Measurements from ENCODE around the gene CDH3. TPM values are rescaled to one million over a fixed set of nuclear protein-coding genes. Genes with fewer than 3 reads are reported as not detected.

The CDH3 gene
- total and polyA plus RNA-seq, 10 of the 15 experiments (the other 5 are each of a cell fraction or from before 2014, with no cell fraction given), result 0.05 to 0.44 (median 0.12) TPM; not detected in 5

- Histone ChIP-seq H3K36me3 (ENCODE audit: control insufficient read depth in 2 of 2, insufficient read depth in 2 of 2, low read length in 1 of 2) (no peaks in the 10 kb centered on the region), H3K9me3 (replicated peaks; ENCODE audit: control insufficient read depth, insufficient read depth, low read length) (no peaks in the 10 kb centered on the region), H3K4me3 (no peak overlapping the region), H2AFZ (ENCODE audit: control insufficient read depth, low read depth, low read length) (no peak overlapping the region), H3K4me2 (ENCODE audit: control insufficient read depth, insufficient read depth) (no peak overlapping the region), H4K20me1 (ENCODE audit: control insufficient read depth, insufficient read depth) (no peaks in the 10 kb centered on the region), H3K79me2 (ENCODE audit: control insufficient read depth, insufficient read depth, low read length) (no peaks in the 10 kb centered on the region), H3K4me1 (ENCODE audit: control insufficient read depth, insufficient read depth, low read length) (peaks cover 3% of the 10 kb centered on the region; the same call in 1 of the 2 replicates), H3K27ac (ENCODE audit: control insufficient read depth, insufficient read depth) (no peak overlapping the region), H3K9ac (ENCODE audit: control insufficient read depth, insufficient read depth, low read length) (no peak overlapping the region), H3K27me3 (replicated peaks in 1 of 2; ENCODE audit: control insufficient read depth in 2 of 2, insufficient read depth in 2 of 2, low read length in 1 of 2) (no peaks in the 10 kb centered on the region)
- ChIA-PET CTCF (interaction anchor here (1.1 to 3.5 kb wide), 4 partner anchors 98 to 173 kb away, joined by 3 to 15 read pairs (median 3); no protein-coding TSS in a partner anchor), SMC1A (ENCODE audit: uncharacterized antibody, unreplicated experiment) (no interaction called here), RAD21 (ENCODE audit: unreplicated experiment) (interaction anchor here (1.0 to 1.4 kb wide), 3 partner anchors 100 to 456 kb away, joined by 4 to 5 read pairs (median 4); partner anchors contain the start of gene PLA2G15), POLR2A (no interaction called here)
- 64% methylated on average over 5 of the region's 5 CpGs for WGBS (ENCODE audit: insufficient coverage, insufficient replicate concordance, low lambda C conversion rate, missing lambda C conversion rate)
- FAIRE-seq (no peak), ATAC-seq (no peak), DNase-seq (ENCODE audit: low read depth, low spot score) (no peak)
- BruUV-seq (replicated peaks), result no TSS peak
- intact Hi-C loops (cut with micrococcal nuclease; ENCODE audit: unreplicated experiment) (no loop called here), in situ Hi-C loops (cut with MboI) (loop anchor here (5.0 kb wide), 1 partner anchor 421 kb away; no protein-coding TSS in a partner anchor)
- no peak for TF ChIP-seq ATF3 (IDR thresholded peaks at IDR 0.05; ENCODE audit: borderline replicate concordance, extremely low read depth, low read depth, low read length)
- no peak for TF ChIP-seq SIN3A (IDR thresholded peaks at IDR 0.05; ENCODE audit: low read depth, low read length)
- TF ChIP-seq SUZ12 (IDR thresholded peaks at IDR 0.05; ENCODE audit: unreplicated experiment), result no peak
- no peak for TF ChIP-seq NR2C2 (IDR thresholded peaks at IDR 0.05; ENCODE audit: borderline replicate concordance, control insufficient read depth, insufficient read length, low read depth)
- TF ChIP-seq MTA2 (IDR thresholded peaks at IDR 0.05; ENCODE audit: low read depth), result no peak
- no peak for TF ChIP-seq YY1 (IDR thresholded peaks at IDR 0.05; ENCODE audit: low read depth, low read length)
- TF ChIP-seq STAT3 (IDR thresholded peaks at IDR 0.05; ENCODE audit: low read depth, low read length), result no peak
- TF ChIP-seq ZNF207 (IDR thresholded peaks at IDR 0.05; ENCODE audit: borderline replicate concordance), result no peak
- no peak for TF ChIP-seq PAX5 (IDR thresholded peaks at IDR 0.05; ENCODE audit: borderline replicate concordance, low read depth, low read length)
- no peak for TF ChIP-seq SPI1 (IDR thresholded peaks at IDR 0.05; ENCODE audit: borderline replicate concordance, insufficient read depth, low read depth, low read length)
- TF ChIP-seq BCLAF1 (IDR thresholded peaks at IDR 0.05), result no peak
- TF ChIP-seq SIX5 (IDR thresholded peaks at IDR 0.05; ENCODE audit: low read depth, low read length, severe bottlenecking), result no peak
- no peak for TF ChIP-seq ZBTB4 (CRISPR knock-in tag; IDR thresholded peaks at IDR 0.05)
- TF ChIP-seq IRF5 (IDR thresholded peaks at IDR 0.05; ENCODE audit: borderline replicate concordance), result no peak
- TF ChIP-seq NRF1 (conservative IDR thresholded peaks at IDR 0.05; ENCODE audit: low read depth, low read length), result no peak
- no peak for TF ChIP-seq MEF2B (IDR thresholded peaks at IDR 0.05; ENCODE audit: partially characterized antibody, poor library complexity, severe bottlenecking)
- TF ChIP-seq ZBED1 (IDR thresholded peaks at IDR 0.05; ENCODE audit: borderline replicate concordance), result no peak
These were observed 55.7 kb downstream of the CDH3 start for GRCh38 chr16:68700831-68701230.
